Measurements from ENCODE around the gene CPSF7.
A peak's percentile ranks its signal among the peaks of the same experiment; 100 is the strongest.

The CPSF7 gene

DNA sequence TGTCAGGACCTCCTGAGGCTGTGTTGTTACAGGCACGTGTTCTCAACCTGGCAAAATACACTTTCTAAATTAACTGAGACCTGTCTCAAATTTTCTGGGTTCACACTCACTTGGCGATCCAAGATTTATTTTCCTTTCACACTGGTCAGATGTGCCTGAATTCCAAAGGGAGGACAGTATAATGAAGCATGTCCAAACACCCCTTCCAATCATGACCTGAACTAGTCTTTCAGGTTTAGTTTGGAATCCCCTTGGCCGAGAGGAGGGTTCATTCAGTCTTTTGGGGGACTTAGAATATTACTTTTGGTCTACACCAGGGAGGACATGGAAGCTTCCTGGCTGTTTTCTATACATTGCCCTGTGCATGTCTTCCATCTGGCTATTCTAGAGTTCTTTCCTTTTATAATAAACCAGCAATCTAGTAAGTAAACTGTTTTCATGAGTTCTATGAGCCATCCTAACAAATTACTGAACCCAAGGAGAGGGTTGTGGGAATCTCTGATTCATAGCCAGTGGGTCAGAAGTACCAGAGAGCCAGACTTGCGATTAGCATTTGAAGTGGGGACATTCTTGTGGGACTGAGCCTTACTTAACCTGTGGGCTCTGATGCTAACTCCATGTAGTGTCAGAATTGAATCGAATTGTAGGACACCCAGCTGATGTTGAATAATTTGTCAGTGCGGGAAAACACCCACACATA is 52.2 kb downstream of the CPSF7 start:
- TF ChIP-seq, protein P1, sequence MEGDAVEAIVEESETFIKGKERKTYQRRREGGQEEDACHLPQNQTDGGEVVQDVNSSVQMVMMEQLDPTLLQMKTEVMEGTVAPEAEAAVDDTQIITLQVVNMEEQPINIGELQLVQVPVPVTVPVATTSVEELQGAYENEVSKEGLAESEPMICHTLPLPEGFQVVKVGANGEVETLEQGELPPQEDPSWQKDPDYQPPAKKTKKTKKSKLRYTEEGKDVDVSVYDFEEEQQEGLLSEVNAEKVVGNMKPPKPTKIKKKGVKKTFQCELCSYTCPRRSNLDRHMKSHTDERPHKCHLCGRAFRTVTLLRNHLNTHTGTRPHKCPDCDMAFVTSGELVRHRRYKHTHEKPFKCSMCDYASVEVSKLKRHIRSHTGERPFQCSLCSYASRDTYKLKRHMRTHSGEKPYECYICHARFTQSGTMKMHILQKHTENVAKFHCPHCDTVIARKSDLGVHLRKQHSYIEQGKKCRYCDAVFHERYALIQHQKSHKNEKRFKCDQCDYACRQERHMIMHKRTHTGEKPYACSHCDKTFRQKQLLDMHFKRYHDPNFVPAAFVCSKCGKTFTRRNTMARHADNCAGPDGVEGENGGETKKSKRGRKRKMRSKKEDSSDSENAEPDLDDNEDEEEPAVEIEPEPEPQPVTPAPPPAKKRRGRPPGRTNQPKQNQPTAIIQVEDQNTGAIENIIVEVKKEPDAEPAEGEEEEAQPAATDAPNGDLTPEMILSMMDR (IDR thresholded peaks at IDR 0.05; ENCODE audit: low read depth, low read length): no peak
- peak in 1 of 2 donors; percentile 62 for DNase-seq (ENCODE audit: low read depth in 2 of 2)

DNA sequence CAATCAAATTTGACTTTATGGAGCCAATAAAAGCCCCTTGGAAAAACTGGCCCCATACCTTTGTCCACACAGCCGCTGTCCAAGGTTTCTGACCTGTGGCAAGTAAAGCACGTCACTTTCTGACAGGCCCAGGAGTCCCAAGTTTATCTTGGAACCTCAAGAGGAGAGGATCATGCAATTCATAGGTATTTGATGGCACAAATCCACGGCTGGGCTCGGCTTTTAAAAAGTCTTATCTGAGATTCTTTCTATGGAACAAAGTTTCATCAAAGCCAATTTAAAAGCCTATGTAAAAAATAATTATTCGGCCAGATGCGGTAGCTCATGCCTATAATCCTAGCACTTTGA is 54.0 kb downstream of the CPSF7 start:
- DNase-seq (ENCODE audit: low read depth in 2 of 2): peak in 1 of 2 donors; percentile 35
- H3K4me3 ChIP-seq (replicated peaks in 1 of 2; ENCODE audit: low read depth in 2 of 2, low read length in 2 of 2): no peak overlapping the region
- TF ChIP-seq, protein P1 (IDR thresholded peaks at IDR 0.05; ENCODE audit: low read depth, low read length): no peak

More for the DNA sequence above, 52.2 kb downstream of the CPSF7 start:
- no peak overlapping the region for H3K4me3 ChIP-seq (replicated peaks in 1 of 2; ENCODE audit: low read depth in 2 of 2, low read length in 2 of 2)

DNA sequence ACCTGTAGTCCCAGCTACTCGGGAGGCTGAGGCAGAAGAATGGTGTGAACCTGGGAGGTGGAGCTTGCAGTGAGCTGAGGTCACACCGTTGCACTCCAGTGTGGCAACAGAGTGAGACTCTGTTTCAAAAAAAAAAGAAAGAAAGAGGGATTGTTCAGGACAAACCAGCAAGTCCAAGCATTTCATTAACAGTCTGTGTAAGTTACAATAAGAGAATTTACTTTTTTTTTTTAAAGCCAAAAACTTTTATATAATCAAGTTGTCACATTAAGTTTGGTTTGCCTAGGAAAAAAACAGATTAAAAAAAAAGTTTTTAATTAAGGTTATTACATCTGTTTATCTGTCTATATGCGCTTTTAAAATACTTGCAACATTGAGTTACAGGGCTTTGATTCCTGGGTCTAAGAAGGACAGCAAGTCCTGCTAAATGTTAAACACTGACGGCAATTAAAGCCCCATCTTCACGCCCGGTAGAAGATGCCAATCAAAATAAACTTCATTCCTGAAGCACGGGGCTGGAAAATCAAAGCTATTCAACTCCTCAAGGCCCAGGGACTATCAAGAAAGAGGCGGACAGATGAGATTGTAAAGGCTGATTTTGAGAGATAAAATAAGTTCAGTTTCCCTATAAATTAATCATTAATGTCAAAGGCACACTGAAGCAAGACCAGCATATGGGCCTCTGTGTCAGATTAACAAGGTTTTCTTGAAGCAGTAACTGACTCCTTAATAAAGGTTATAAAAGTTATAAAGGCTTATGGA is 56.9 kb downstream of the CPSF7 start:
- H3K4me3 ChIP-seq (replicated peaks in 1 of 2; ENCODE audit: low read depth in 2 of 2, low read length in 2 of 2): no peak overlapping the region
- TF ChIP-seq, protein P1 (IDR thresholded peaks at IDR 0.05; ENCODE audit: low read depth, low read length): no peak
- no peak for DNase-seq (ENCODE audit: low read depth in 2 of 2)

DNA sequence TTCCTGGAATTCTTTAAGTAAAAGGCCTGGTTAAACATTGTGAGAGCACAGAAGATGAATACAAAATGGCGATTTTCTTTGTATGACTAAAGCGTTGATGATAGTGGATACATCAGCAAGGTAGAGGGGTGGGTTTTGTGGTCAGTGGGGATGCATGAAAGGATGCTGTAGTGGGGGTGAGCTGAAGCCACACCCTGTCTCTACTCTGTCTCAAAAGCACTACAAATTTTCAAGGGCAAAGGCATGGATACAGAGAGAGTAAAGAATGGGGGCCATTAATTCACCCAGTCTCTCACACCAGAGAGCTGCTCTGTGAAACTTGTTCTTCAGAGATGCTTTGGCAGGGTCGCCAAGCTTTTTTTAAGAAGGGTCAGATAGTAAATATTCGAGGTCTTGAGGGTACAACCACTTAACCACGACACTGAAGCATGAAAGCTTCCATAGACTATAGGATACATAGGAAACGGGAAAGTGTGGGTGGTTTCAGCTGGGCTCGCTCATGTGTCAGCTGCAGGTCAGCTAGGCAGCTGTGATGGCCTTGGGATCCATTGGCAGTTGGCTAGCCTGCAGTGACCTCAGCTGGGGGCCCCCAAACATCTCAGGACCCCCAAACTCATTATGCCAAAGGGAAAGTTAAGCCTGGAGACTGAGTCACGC is 59.3 kb downstream of the CPSF7 start:
- no peak overlapping the region for H3K4me3 ChIP-seq (replicated peaks in 1 of 2; ENCODE audit: low read depth in 2 of 2, low read length in 2 of 2)
- TF ChIP-seq, protein P1 (IDR thresholded peaks at IDR 0.05; ENCODE audit: low read depth, low read length): no peak
- DNase-seq (ENCODE audit: low read depth in 2 of 2): no peak

DNA sequence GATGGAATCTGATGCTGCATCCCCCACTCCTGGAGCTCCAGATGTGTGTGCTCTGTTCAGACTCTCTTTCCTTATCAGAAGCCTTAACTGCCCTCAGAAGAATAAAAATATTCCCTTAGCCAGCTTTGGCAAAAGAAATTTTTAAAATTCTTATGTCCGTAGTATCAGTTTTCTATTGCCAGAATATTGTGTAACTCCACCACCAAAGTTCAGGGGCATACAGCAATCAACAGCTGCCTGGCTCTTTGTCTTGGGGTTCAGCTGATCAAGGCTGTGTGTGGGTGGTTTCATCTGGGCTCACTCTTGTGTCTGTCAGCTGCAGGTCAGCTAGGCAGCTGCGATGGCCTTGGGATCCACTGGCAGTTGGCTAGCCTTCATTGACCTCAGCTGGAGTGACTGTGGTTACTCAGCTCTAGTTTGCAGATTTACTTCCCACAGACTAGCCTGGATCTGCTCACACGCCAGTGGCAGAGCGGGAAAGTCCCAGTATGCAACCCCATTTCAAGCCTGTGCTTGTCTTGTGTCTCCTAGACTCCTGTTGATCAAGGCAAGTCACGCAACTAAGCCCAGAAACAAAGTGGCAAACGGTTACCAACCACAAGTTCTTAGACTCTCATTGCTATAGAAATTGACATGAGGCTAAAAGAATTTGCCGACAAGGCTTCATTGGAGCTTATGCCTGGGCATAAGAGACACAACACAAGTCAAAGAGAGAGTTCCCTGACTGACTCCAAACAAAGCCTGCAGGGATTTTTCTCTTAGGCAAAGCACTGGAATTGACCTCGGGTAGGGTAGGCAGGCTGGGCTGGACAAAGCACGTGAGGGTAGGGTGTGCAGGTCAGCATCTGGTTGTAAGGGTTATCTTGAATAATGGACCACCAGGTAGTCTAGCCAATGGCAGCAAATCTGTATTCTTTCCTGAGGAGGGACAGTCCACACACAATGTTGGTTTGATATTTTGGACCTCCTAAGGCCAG is 60.1 kb downstream of the CPSF7 start:
- TF ChIP-seq, protein P1 (IDR thresholded peaks at IDR 0.05; ENCODE audit: low read depth, low read length): no peak
- H3K4me3 ChIP-seq (replicated peaks in 1 of 2; ENCODE audit: low read depth in 2 of 2, low read length in 2 of 2): no peak overlapping the region
- peak; percentile 78 to 94 for DNase-seq (ENCODE audit: low read depth in 2 of 2)

DNA sequence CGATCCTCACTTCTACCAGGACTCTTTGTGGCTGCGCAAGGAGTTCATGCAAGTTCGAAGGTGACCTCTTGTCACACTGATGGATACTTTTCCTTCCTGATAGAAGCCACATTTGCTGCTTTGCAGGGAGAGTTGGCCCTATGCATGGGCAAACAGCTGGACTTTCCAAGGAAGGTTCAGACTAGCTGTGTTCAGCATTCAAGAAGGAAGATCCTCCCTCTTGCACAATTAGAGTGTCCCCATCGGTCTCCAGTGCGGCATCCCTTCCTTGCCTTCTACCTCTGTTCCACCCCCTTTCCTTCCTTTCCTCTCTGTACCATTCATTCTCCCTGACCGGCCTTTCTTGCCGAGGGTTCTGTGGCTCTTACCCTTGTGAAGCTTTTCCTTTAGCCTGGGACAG is 61.1 kb downstream of the CPSF7 start:
- TF ChIP-seq, protein P1 (IDR thresholded peaks at IDR 0.05; ENCODE audit: low read depth, low read length): no peak
- H3K4me3 ChIP-seq (replicated peaks in 1 of 2; ENCODE audit: low read depth in 2 of 2, low read length in 2 of 2): no peak overlapping the region
- DNase-seq (ENCODE audit: low read depth in 2 of 2): no peak

Data from cardiac fibroblast (primary cell).